Sigmoid colon (tissue), 7 donors: Measurements from ENCODE around the gene CASP3. TPM values are rescaled to one million over a fixed set of nuclear protein-coding genes. Genes with fewer than 3 reads are reported as not detected.

Experiments
- DNase-seq: peaks from one replicate; pipeline ENCODE4 v3.0.0-alpha.2; 2019
- H3K27ac ChIP-seq, 4 donors: fragments of 200-600 bp; sonication (generic); one replicate each; pipeline ENCODE4 v1.5.1; 2016 to 2019; ENCODE audit warnings: mild to moderate bottlenecking in 1 of 4
- H3K27me3 ChIP-seq, 3 donors: fragments of 200-600 bp; sonication (generic); one replicate each; pipeline ENCODE4 v1.5.1; 2019; ENCODE audit warnings: mild to moderate bottlenecking in 1 of 3
- H3K36me3 ChIP-seq, 4 donors: fragments of 200-600 bp; sonication (generic); one replicate each; pipeline ENCODE4 v1.5.1; 2016 to 2019
- H3K4me1 ChIP-seq, 4 donors: fragments of 200-600 bp; sonication (generic); one replicate each; pipeline ENCODE4 v1.5.1; 2017 to 2019
- H3K4me3 ChIP-seq, 4 donors: fragments of 200-600 bp; sonication (generic); one replicate each; pipeline ENCODE4 v1.5.1; 2017 to 2019; ENCODE audit warnings: mild to moderate bottlenecking in 2 of 4, moderate library complexity in 1 of 4
- H3K9me3 ChIP-seq, 4 donors: fragments of 200-600 bp in 3 of 4; sonication (generic) in 3 of 4; one replicate each; pipeline versions ENCODE4 v1.5.1 to v1.6.1; 2013 to 2019
- EP300 ChIP-seq, 4 donors: sonication (generic); formaldehyde crosslinking; IDR thresholded peaks; one replicate each; pipeline ENCODE4 v1.6.1; 2017; ENCODE audit warnings: antibody characterized with exemption in 4 of 4
- POLR2A ChIP-seq, 2 donors: fragments of 450-650 bp; IDR thresholded peaks; one replicate each; pipeline ENCODE4 v1.6.1; 2016; ENCODE audit warnings: antibody characterized with exemption in 2 of 2, mild to moderate bottlenecking in 2 of 2, moderate library complexity in 2 of 2
- POLR2AphosphoS5 ChIP-seq, 4 donors: sonication (generic); formaldehyde crosslinking; IDR thresholded peaks; one replicate each; pipeline ENCODE4 v1.6.1; 2017; ENCODE audit warnings: antibody characterized with exemption in 4 of 4
- WGBS, 2 donors: extraction: QIAGEN DNeasy Blood & Tissue Kit; methylation state at CpG; one replicate each; pipeline ENCODE4 v1.1.7; 2013; 5-methylcytosine and 5-hydroxymethylcytosine counted together
- intact Hi-C: fragments of 100-400 bp; cut with DNase I; formaldehyde crosslinking; loops from one replicate; pipeline ENCODE4 v1.15.1; 2023
- polyA plus RNA-seq, 3 donors: library from polyadenylated mRNA; stranded (reverse); fragments of 200-250 nt; gene quantifications; one replicate each; pipeline ENCODE4 v1.2.3, GENCODE V29; 2013
- total RNA-seq, 4 donors: library from RNA; depleted of rRNA; stranded (reverse); fragments of >200 nt; gene quantifications; one replicate each; pipeline ENCODE4 v1.1.0, GENCODE V29; 2016
- TF ChIP-seq, protein P1 (sequence below), 4 experiments: fragments of 450-650 bp in 3 of 4; fragments of 200-600 bp in 1 of 4; IDR thresholded peaks; one replicate each; pipeline ENCODE4 v1.5.1; 2016 to 2019; ENCODE audit warnings: antibody characterized with exemption in 4 of 4, mild to moderate bottlenecking in 3 of 4, moderate library complexity in 2 of 4
- donor health status: healthy with polysubstance abuse.
- donor health status: Bipolar disorder and iron deficiency.
- donor health status: healthy.

Gene CASP3
- total and polyA plus RNA-seq, 7 donors: 9.4 to 70.1 (median 20.3) TPM

GRCh38 chr4:184645904-184646610 is 3.2 kb downstream of the CASP3 start:
- H3K27ac ChIP-seq: peak overlapping the region in 3 of 4 donors; percentile 94 to 97 (median 97)
- no peak for DNase-seq
- H3K36me3 ChIP-seq: no peaks in the 10 kb centered on the region
- TF ChIP-seq, protein P1, sequence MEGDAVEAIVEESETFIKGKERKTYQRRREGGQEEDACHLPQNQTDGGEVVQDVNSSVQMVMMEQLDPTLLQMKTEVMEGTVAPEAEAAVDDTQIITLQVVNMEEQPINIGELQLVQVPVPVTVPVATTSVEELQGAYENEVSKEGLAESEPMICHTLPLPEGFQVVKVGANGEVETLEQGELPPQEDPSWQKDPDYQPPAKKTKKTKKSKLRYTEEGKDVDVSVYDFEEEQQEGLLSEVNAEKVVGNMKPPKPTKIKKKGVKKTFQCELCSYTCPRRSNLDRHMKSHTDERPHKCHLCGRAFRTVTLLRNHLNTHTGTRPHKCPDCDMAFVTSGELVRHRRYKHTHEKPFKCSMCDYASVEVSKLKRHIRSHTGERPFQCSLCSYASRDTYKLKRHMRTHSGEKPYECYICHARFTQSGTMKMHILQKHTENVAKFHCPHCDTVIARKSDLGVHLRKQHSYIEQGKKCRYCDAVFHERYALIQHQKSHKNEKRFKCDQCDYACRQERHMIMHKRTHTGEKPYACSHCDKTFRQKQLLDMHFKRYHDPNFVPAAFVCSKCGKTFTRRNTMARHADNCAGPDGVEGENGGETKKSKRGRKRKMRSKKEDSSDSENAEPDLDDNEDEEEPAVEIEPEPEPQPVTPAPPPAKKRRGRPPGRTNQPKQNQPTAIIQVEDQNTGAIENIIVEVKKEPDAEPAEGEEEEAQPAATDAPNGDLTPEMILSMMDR (IDR thresholded peaks at IDR 0.05): no peak
- TF ChIP-seq POLR2AphosphoS5 (IDR thresholded peaks at IDR 0.05) (no peak), EP300 (IDR thresholded peaks at IDR 0.05) (no peak), POLR2A (IDR thresholded peaks at IDR 0.05) (no peak)
- H3K9me3 ChIP-seq: no peaks in the 10 kb centered on the region
- 30 to 57% methylated on average over 6 of the region's 6 CpGs for WGBS, 2 donors
- no peaks in the 10 kb centered on the region for H3K27me3 ChIP-seq
- no peak overlapping the region for H3K4me3 ChIP-seq
- H3K4me1 ChIP-seq: peaks cover 0 to 59% (median 36%) of the 10 kb centered on the region in 4 donors
- intact Hi-C loops: loop anchor here (5.0 kb wide), 2 partner anchors 101 to 174 kb away; partner anchors contain the start of gene IRF2

DNA sequence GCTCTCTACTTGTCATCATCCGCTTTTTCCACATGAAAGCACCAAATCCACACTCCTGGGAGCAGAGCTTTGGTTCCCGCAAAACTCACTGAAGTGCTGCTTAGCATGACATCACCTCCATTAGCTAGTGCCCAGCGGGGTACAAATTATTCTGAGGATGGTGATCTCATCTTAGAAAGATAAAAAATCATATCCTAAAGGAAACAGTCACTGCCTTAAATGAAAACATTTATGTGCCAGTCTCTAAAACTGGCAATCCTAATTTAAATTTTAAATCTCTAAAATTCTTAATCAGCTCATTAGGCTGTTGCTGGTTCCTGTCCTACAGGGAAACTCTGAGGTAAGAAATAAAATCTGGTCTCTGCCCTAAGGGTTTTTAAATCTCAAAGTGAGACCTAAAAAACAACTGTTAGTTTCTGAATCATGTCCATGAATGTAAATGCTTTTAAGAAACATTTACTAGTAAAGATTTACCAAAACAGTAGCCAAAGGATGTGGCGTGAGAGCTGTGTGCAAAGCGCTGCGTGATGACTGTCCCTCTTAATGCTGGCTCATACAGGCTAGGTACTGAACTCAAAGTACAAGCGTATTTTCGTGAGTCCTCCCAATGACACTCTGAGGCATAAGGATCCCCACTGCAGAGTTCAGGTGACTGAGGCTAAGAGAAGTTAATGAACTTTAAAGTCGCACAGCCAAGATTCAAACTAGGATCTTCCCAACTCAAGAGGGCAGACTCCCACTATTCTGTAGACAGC is 4.5 kb downstream of the CASP3 start:
- Histone ChIP-seq H3K9me3 (no peaks in the 10 kb centered on the region), H3K27ac (peak overlapping the region in 2 of 4 donors; percentile 3 to 37), H3K36me3 (no peaks in the 10 kb centered on the region), H3K27me3 (no peaks in the 10 kb centered on the region), H3K4me1 (peaks cover 0 to 58% (median 35%) of the 10 kb centered on the region in 4 donors), H3K4me3 (no peak overlapping the region)
- 85 to 88% methylated on average over 9 of the region's 9 CpGs for WGBS, 2 donors
- intact Hi-C loops: loop anchor here (5.0 kb wide), 2 partner anchors 103 to 172 kb away; partner anchors contain the start of gene IRF2
- TF ChIP-seq POLR2AphosphoS5 (IDR thresholded peaks at IDR 0.05) (no peak), POLR2A (IDR thresholded peaks at IDR 0.05) (no peak), EP300 (IDR thresholded peaks at IDR 0.05) (no peak)
- TF ChIP-seq, protein P1 (IDR thresholded peaks at IDR 0.05): no peak
- DNase-seq: no peak

DNA sequence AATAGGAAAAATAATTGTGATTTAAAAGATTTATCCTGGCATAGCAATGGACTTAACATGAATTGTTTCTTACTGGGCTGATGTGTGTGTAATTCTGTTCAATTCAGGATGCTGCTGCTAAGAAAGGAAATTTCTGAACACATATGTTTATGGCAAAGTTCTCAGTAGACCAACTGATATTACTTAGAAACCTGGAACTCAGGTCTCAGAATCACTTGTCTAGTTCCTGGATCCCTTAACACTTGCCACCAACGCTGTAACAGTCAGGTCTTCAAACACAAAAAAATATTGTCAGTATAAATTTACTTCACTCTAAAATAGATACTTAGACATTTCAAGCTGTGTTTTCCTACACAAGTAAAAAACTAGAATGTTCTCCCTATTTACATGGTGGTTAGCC is 5.5 kb downstream of the CASP3 start:
- Histone ChIP-seq H3K9me3 (no peaks in the 10 kb centered on the region), H3K4me3 (no peak overlapping the region), H3K36me3 (no peaks in the 10 kb centered on the region), H3K27ac (peak overlapping the region in 2 of 4 donors; percentile 12 to 21), H3K27me3 (no peaks in the 10 kb centered on the region), H3K4me1 (peaks cover 0 to 59% (median 41%) of the 10 kb centered on the region in 4 donors)
- WGBS, 2 donors: 71 to 82% methylated on average over 1 of the region's 1 CpG
- TF ChIP-seq POLR2A (IDR thresholded peaks at IDR 0.05): no peak
- no peak for TF ChIP-seq EP300 (IDR thresholded peaks at IDR 0.05)
- no peak for TF ChIP-seq POLR2AphosphoS5 (IDR thresholded peaks at IDR 0.05)
- TF ChIP-seq, protein P1 (IDR thresholded peaks at IDR 0.05): no peak
- intact Hi-C loops: no loop called here
- no peak for DNase-seq

GRCh38 chr4:184641451-184641850 is 7.8 kb downstream of the CASP3 start:
- peaks cover 0 to 19% (median 15%) of the 10 kb centered on the region in 4 donors for H3K36me3 ChIP-seq
- peaks cover 0 to 40% (median 23%) of the 10 kb centered on the region in 4 donors for H3K4me1 ChIP-seq
- H3K9me3 ChIP-seq: no peaks in the 10 kb centered on the region
- no peaks in the 10 kb centered on the region for H3K27me3 ChIP-seq
- 89% methylated on average over 5 of the region's 5 CpGs for WGBS, 2 donors
- H3K27ac ChIP-seq: no peak overlapping the region
- no peak for DNase-seq
- intact Hi-C loops: no loop called here
- no peak overlapping the region for H3K4me3 ChIP-seq
- no peak for TF ChIP-seq POLR2A (IDR thresholded peaks at IDR 0.05)

- DNase-seq: no peak
- no peaks in the 10 kb centered on the region for H3K27me3 ChIP-seq
- 70 to 86% methylated on average over 3 of the region's 3 CpGs for WGBS, 2 donors
- H3K4me1 ChIP-seq: peaks cover 0 to 36% (median 19%) of the 10 kb centered on the region in 4 donors
- no peak overlapping the region for H3K27ac ChIP-seq
- H3K9me3 ChIP-seq: no peaks in the 10 kb centered on the region
- no peak for TF ChIP-seq POLR2A (IDR thresholded peaks at IDR 0.05)
- no peak for TF ChIP-seq EP300 (IDR thresholded peaks at IDR 0.05)
- TF ChIP-seq, protein P1 (IDR thresholded peaks at IDR 0.05): no peak
- TF ChIP-seq POLR2AphosphoS5 (IDR thresholded peaks at IDR 0.05): no peak
- H3K36me3 ChIP-seq: peaks cover 0 to 24% (median 18%) of the 10 kb centered on the region in 4 donors
- H3K4me3 ChIP-seq: no peak overlapping the region
- intact Hi-C loops: no loop called here
These were observed 8.2 kb downstream of the CASP3 start for GRCh38 chr4:184641022-184641421.
